AG04450 (cell line): ENCODE results near the gene NAP1L1. TPM values are rescaled to one million over a fixed set of nuclear protein-coding genes. Genes with fewer than 3 reads are reported as not detected.

Experiments used
- CTCF ChIA-PET: fragments of 300-600, 350-600 bp; formaldehyde crosslinking; extraction: SDS; loops from one replicate; lab custom pipeline; 2022; ENCODE audit warnings: antibody characterized with exemption, inconsistent platforms; lab: Charles Lee
- POLR2A ChIA-PET: fragments of 350-600 bp; formaldehyde crosslinking; extraction: SDS; loops from one replicate; lab custom pipeline; 2021; ENCODE audit warnings: antibody characterized with exemption, inconsistent platforms; lab: Yijun Ruan, JAX
- DNase-seq: peaks from one replicate; pipeline ENCODE4 v3.0.0-alpha.2; 2011; ENCODE audit warnings: low read depth, low spot score
- H3K27ac ChIP-seq: one replicate; pipeline ENCODE4 v1.5.1; 2012; ENCODE audit warnings: low read depth, low read length, control low read depth
- H3K27me3 ChIP-seq: one replicate; pipeline ENCODE4 v1.6.0; 2012; ENCODE audit warnings: low read length; ENCODE audit not compliant: control insufficient read depth, insufficient read depth
- H3K4me3 ChIP-seq: 2 replicates; pipeline ENCODE4 v1.5.1; 2011; ENCODE audit warnings: mild to moderate bottlenecking, low read depth, low read length, control low read depth
- H3K9me3 ChIP-seq: 2 replicates; pipeline ENCODE4 v1.5.1; 2012; ENCODE audit warnings: low read length; ENCODE audit not compliant: control insufficient read depth, insufficient read depth
- CTCF ChIP-seq: IDR thresholded peaks from 2 replicates; pipeline ENCODE4 v1.5.1; 2011; ENCODE audit warnings: low read depth, low read length, control low read depth, inconsistent platforms
- polyA plus RNA-seq: library from polyadenylated mRNA; depleted of rRNA; stranded (reverse); fragments of >200 nt; gene quantifications from 2 replicates; pipeline ENCODE4 v1.2.3, GENCODE V29; 2011

The NAP1L1 gene
- polyA plus RNA-seq, 1 experiment = 593 TPM

- no peak overlapping the region for H3K27ac ChIP-seq
- TF ChIP-seq CTCF = peak; percentile 83
Measured at GRCh38 chr12:76037130-76038103, 47.1 kb downstream of the NAP1L1 start.

GRCh38 chr12:76035045-76035444 is 49.4 kb downstream of the NAP1L1 start:
- no peaks in the 10 kb centered on the region; the same call in 1 of the 2 replicates for H3K9me3 ChIP-seq
- no peaks in the 10 kb centered on the region for H3K27me3 ChIP-seq
- CTCF ChIA-PET = interaction anchor here (2.1 kb wide), 1 partner anchor 508 kb away, joined by 8 read pairs; no protein-coding TSS in a partner anchor
- DNase-seq = no peak
- POLR2A ChIA-PET = interaction anchor here (0.7 kb wide), 2 partner anchors 285 to 535 kb away, joined by 3 to 4 read pairs; no protein-coding TSS in a partner anchor
- H3K4me3 ChIP-seq = no peak overlapping the region
- H3K27ac ChIP-seq = no peak overlapping the region
- no peak for TF ChIP-seq CTCF

More at GRCh38 chr12:76037130-76038103, 47.1 kb downstream of the NAP1L1 start:
- ChIA-PET CTCF (interaction anchor here (0.6 to 7.3 kb wide), 15 partner anchors 8 to 703 kb away, joined by 3 to 44 read pairs (median 4); partner anchors contain the start of gene GLIPR1L1), POLR2A (interaction anchor here (0.6 kb wide), 1 partner anchor 546 kb away, joined by 7 read pairs; no protein-coding TSS in a partner anchor)
- Histone ChIP-seq H3K4me3 (no peak overlapping the region), H3K9me3 (no peaks in the 10 kb centered on the region), H3K27me3 (no peaks in the 10 kb centered on the region)
- peak; percentile 67 for DNase-seq

- Histone ChIP-seq H3K4me3 (peak overlapping the region; percentile 98), H3K27ac (peak overlapping the region; percentile 99), H3K27me3 (no peaks in the 10 kb centered on the region), H3K9me3 (no peaks in the 10 kb centered on the region; the same call in 1 of the 2 replicates)
- CTCF ChIA-PET = interaction anchor here (0.8 to 2.1 kb wide), 3 partner anchors 506 to 699 kb away, joined by 3 to 8 read pairs (median 6); partner anchors contain the start of gene GLIPR1L1
- no peak for DNase-seq
- POLR2A ChIA-PET = interaction anchor here (0.6 to 3.1 kb wide), 9 partner anchors 18 to 544 kb away, joined by 3 to 26 read pairs (median 3); partner anchors contain the start of gene OSBPL8
- TF ChIP-seq CTCF = no peak
Measured at GRCh38 chr12:76033081-76034011, 51.1 kb downstream of the NAP1L1 start.

- Histone ChIP-seq H3K4me3 (peak overlapping the region; percentile 98), H3K27ac (peak overlapping the region; percentile 99), H3K9me3 (no peaks in the 10 kb centered on the region; the same call in 1 of the 2 replicates), H3K27me3 (no peaks in the 10 kb centered on the region)
- TF ChIP-seq CTCF = no peak
- POLR2A ChIA-PET = interaction anchor here (0.6 to 3.1 kb wide), 36 partner anchors 11 to 554 kb away, joined by 3 to 26 read pairs (median 5); partner anchors contain the start of genes BBS10, GLIPR1, KRR1 and NAP1L1
- DNase-seq = no peak
- CTCF ChIA-PET = interaction anchor here (0.7 to 1.3 kb wide), 5 partner anchors 207 to 698 kb away, joined by 3 to 6 read pairs (median 3); partner anchors contain the start of gene GLIPR1L1
Measured at GRCh38 chr12:76032043-76032981, 52.2 kb downstream of the NAP1L1 start.
